WTC11 (cell line): ENCODE results near the gene SERAC1. TPM values are rescaled to one million over a fixed set of nuclear protein-coding genes. Genes with fewer than 3 reads are reported as not detected.

Source experiments
- ATAC-seq: fragments of 200-7000 bp; cut with Tn5 transposase; 2 replicates; pipeline ENCODE4 v1.10.0; 2021; ENCODE audit warnings: mild to moderate bottlenecking, moderate library complexity
- CTCF ChIA-PET: fragments of 300-600 bp; sonication (Branson Sonifier 250); formaldehyde crosslinking; loops from one replicate; lab custom pipeline; 2021; ENCODE audit warnings: antibody characterized with exemption; lab: Charles Lee
- POLR2A ChIA-PET: fragments of 350-600 bp; sonication (Branson Sonifier 250); formaldehyde crosslinking; loops from one replicate; lab custom pipeline; 2021; ENCODE audit warnings: antibody characterized with exemption; lab: Charles Lee
- DNase-seq: peaks from one replicate; pipeline ENCODE4 v3.0.0; 2021; ENCODE audit warnings: low spot score
- H3K27ac Mint-ChIP-seq: 2 replicates; pipeline ENCODE4 v1.8.0; 2021; ENCODE audit warnings: mixed read lengths
- H3K27me3 Mint-ChIP-seq: 2 replicates; pipeline ENCODE4 v1.8.0; 2021; ENCODE audit warnings: low read depth, mild to moderate bottlenecking, moderate library complexity, mixed read lengths
- H3K36me3 Mint-ChIP-seq: 2 replicates; pipeline ENCODE4 v1.8.0; 2021; ENCODE audit warnings: mixed read lengths
- H3K4me1 Mint-ChIP-seq: 2 replicates; pipeline ENCODE4 v1.8.0; 2022; ENCODE audit warnings: mixed read lengths
- H3K4me3 Mint-ChIP-seq: 2 replicates; pipeline ENCODE4 v1.8.0; 2021; ENCODE audit warnings: mild to moderate bottlenecking, moderate library complexity, mixed read lengths
- H3K9me3 Mint-ChIP-seq: 2 replicates; pipeline ENCODE4 v1.8.0; 2021; ENCODE audit warnings: mixed read lengths
- FOXJ3 ChIP-seq: sonication (generic); formaldehyde crosslinking; IDR thresholded peaks from 2 replicates; pipeline ENCODE4 v1.9.0; 2021; ENCODE audit warnings: missing genetic modification reagents, mild to moderate bottlenecking, borderline replicate concordance
- OVOL2 ChIP-seq: fragments of 250-450 bp; sonication (Bioruptor Pico); IDR thresholded peaks from 2 replicates; pipeline ENCODE4 v1.9.0; 2021; ENCODE audit warnings: mild to moderate bottlenecking, borderline replicate concordance
- SP1 ChIP-seq: sonication (generic); formaldehyde crosslinking; conservative IDR thresholded peaks from 2 replicates; pipeline ENCODE4 v1.8.1; 2022; ENCODE audit warnings: missing genetic modification reagents
- TP53 ChIP-seq: sonication (generic); formaldehyde crosslinking; IDR thresholded peaks from 2 replicates; pipeline ENCODE4 v1.8.1; 2023; ENCODE audit warnings: mild to moderate bottlenecking, missing genetic modification reagents
- ZBTB21 ChIP-seq: sonication (generic); formaldehyde crosslinking; IDR thresholded peaks from 2 replicates; pipeline ENCODE4 v1.8.1; 2023; ENCODE audit warnings: mild to moderate bottlenecking, missing genetic modification reagents, borderline replicate concordance
- ZNF138 ChIP-seq: sonication (generic); formaldehyde crosslinking; conservative IDR thresholded peaks from 2 replicates; pipeline ENCODE4 v1.8.1; 2022; ENCODE audit warnings: mild to moderate bottlenecking, moderate library complexity, missing genetic modification reagents
- ZNF219 ChIP-seq: sonication (generic); formaldehyde crosslinking; IDR thresholded peaks from 2 replicates; pipeline ENCODE4 v1.8.0; 2023; ENCODE audit warnings: missing genetic modification reagents, mild to moderate bottlenecking, borderline replicate concordance
- ZNF263 ChIP-seq: sonication (generic); formaldehyde crosslinking; IDR thresholded peaks from 2 replicates; pipeline ENCODE4 v1.8.1; 2022; ENCODE audit warnings: low read depth, mild to moderate bottlenecking, moderate library complexity, missing genetic modification reagents
- total RNA-seq: library from RNA; stranded (reverse); gene quantifications from 3 replicates; pipeline ENCODE4 v1.2.3, GENCODE V29; 2021
- TF ChIP-seq, protein P1 (sequence below): sonication (generic); formaldehyde crosslinking; IDR thresholded peaks from 2 replicates; pipeline ENCODE4 v1.8.1; 2022; ENCODE audit warnings: mild to moderate bottlenecking, missing genetic modification reagents, moderate library complexity, borderline replicate concordance
- TF ChIP-seq, protein P2 (sequence below): sonication (generic); formaldehyde crosslinking; IDR thresholded peaks from 2 replicates; pipeline ENCODE4 v1.8.0; 2023; ENCODE audit warnings: missing genetic modification reagents, mild to moderate bottlenecking, borderline replicate concordance
- TF ChIP-seq, protein P3 (sequence below): sonication (generic); formaldehyde crosslinking; IDR thresholded peaks from 2 replicates; pipeline ENCODE4 v1.8.0; 2023; ENCODE audit warnings: mild to moderate bottlenecking, missing genetic modification reagents
- TF ChIP-seq, protein P4 (sequence below): sonication (generic); formaldehyde crosslinking; IDR thresholded peaks from 2 replicates; pipeline ENCODE4 v1.8.0; 2022; ENCODE audit warnings: mild to moderate bottlenecking, missing genetic modification reagents
- TF ChIP-seq, protein P5 (sequence below): sonication (generic); formaldehyde crosslinking; conservative IDR thresholded peaks from 2 replicates; pipeline ENCODE4 v1.8.1; 2022; ENCODE audit warnings: mild to moderate bottlenecking, missing genetic modification reagents
- TF ChIP-seq, protein P6 (sequence below): sonication (generic); formaldehyde crosslinking; IDR thresholded peaks from 2 replicates; pipeline ENCODE4 v1.8.1; 2022; ENCODE audit warnings: low read depth, mild to moderate bottlenecking, moderate library complexity, missing genetic modification reagents, borderline replicate concordance
- TF ChIP-seq, protein P7 (sequence below): sonication (generic); formaldehyde crosslinking; IDR thresholded peaks from 2 replicates; pipeline ENCODE4 v1.8.0; 2023; ENCODE audit warnings: missing genetic modification reagents
- TF ChIP-seq, protein P8 (sequence below): sonication (generic); formaldehyde crosslinking; IDR thresholded peaks from 2 replicates; pipeline ENCODE4 v1.8.0; 2022; ENCODE audit warnings: mild to moderate bottlenecking, missing genetic modification reagents

The SERAC1 gene
- total RNA-seq, 1 experiment from 2014 or later: 14.1 TPM

DNA sequence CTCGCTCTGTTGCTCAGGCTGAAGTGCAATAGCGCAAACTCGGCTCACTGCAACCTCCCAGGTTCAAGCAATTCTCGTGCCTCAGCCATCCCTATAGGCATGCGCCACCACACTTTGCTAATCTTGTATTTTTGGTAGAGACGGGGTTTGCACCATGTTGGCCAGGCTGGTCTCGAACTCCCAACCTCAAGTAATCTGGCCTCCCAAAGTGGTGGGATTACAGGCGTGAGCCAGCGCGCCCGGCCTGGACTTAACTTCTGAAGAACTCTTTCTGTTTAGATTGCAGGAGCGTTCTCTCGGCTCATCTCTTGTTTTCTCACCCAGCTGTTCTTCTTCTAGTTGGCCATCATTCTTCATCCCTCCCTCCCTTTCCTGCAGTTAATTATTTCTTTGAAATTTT lies 30.4 kb upstream of the SERAC1 start:
- Mint-ChIP-seq H3K27me3 (no peaks in the 10 kb centered on the region), H3K36me3 (peaks cover 9% of the 10 kb centered on the region), H3K4me3 (no peak overlapping the region), H3K9me3 (peaks cover 6% of the 10 kb centered on the region; the same call in 1 of the 2 replicates), H3K4me1 (peaks cover 65% of the 10 kb centered on the region), H3K27ac (no peak overlapping the region)
- ChIA-PET POLR2A (no interaction called here), CTCF (interaction anchor here (1.3 kb wide), 1 partner anchor 37 kb away, joined by 4 read pairs; no protein-coding TSS in a partner anchor)
- ATAC-seq: no peak
- DNase-seq: no peak
- TF ChIP-seq OVOL2 (CRISPR knock-in tag) (no peak), TP53 (CRISPR knock-in tag) (no peak), ZNF138 (no peak), FOXJ3 (no peak)
- TF ChIP-seq, protein P1, sequence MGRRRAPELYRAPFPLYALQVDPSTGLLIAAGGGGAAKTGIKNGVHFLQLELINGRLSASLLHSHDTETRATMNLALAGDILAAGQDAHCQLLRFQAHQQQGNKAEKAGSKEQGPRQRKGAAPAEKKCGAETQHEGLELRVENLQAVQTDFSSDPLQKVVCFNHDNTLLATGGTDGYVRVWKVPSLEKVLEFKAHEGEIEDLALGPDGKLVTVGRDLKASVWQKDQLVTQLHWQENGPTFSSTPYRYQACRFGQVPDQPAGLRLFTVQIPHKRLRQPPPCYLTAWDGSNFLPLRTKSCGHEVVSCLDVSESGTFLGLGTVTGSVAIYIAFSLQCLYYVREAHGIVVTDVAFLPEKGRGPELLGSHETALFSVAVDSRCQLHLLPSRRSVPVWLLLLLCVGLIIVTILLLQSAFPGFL (CRISPR knock-in tag): no peak
- TF ChIP-seq, protein P2, sequence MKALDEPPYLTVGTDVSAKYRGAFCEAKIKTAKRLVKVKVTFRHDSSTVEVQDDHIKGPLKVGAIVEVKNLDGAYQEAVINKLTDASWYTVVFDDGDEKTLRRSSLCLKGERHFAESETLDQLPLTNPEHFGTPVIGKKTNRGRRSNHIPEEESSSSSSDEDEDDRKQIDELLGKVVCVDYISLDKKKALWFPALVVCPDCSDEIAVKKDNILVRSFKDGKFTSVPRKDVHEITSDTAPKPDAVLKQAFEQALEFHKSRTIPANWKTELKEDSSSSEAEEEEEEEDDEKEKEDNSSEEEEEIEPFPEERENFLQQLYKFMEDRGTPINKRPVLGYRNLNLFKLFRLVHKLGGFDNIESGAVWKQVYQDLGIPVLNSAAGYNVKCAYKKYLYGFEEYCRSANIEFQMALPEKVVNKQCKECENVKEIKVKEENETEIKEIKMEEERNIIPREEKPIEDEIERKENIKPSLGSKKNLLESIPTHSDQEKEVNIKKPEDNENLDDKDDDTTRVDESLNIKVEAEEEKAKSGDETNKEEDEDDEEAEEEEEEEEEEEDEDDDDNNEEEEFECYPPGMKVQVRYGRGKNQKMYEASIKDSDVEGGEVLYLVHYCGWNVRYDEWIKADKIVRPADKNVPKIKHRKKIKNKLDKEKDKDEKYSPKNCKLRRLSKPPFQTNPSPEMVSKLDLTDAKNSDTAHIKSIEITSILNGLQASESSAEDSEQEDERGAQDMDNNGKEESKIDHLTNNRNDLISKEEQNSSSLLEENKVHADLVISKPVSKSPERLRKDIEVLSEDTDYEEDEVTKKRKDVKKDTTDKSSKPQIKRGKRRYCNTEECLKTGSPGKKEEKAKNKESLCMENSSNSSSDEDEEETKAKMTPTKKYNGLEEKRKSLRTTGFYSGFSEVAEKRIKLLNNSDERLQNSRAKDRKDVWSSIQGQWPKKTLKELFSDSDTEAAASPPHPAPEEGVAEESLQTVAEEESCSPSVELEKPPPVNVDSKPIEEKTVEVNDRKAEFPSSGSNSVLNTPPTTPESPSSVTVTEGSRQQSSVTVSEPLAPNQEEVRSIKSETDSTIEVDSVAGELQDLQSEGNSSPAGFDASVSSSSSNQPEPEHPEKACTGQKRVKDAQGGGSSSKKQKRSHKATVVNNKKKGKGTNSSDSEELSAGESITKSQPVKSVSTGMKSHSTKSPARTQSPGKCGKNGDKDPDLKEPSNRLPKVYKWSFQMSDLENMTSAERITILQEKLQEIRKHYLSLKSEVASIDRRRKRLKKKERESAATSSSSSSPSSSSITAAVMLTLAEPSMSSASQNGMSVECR: no peak

DNA sequence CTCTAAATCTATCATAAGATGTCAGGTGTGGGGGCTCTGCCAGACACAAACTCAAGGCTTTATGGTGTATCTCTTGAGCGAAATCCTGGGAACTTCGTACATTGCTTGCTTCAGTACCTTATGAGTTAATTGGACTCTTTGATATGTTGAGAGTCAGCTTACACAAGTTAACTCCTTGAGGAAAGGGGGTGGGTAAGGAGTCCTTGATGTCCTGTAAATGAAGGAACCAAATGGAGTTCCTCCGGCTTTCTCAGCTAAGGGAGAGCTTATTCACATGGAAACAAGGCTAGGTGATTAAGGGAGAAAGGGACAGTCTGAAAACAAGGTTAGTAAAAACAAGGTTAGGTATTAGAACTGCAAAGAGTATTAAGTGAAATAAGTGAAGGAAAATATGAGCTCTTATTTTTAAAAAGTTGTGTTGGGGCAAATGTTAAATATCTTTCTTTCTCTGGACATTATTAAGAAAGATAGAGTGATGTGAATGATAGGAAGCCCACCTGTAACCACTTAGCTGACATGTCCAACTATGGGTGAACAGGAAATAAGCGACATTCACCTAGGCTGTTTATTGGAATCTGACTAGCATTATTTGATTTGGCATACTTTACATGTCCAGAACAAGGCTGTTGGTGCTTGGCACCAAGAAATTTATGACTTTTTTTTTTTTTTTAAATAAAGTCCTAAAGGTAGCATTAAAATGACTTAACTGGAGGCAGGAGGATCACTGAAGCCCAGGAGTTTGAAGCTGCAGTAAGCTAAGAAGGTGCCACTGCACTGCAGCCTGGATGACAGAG lies 26.6 kb upstream of the SERAC1 start:
- peak overlapping the region; percentile 64 for H3K27ac Mint-ChIP-seq
- ATAC-seq (peak; percentile 82), DNase-seq (no peak)
- no peaks in the 10 kb centered on the region for H3K27me3 Mint-ChIP-seq
- peaks cover 16% of the 10 kb centered on the region for H3K36me3 Mint-ChIP-seq
- ChIA-PET CTCF (interaction anchor here (0.9 to 2.5 kb wide), 10 partner anchors 11 to 325 kb away, joined by 3 to 25 read pairs (median 4); no protein-coding TSS in a partner anchor), POLR2A (interaction anchor here (0.7 to 0.9 kb wide), 2 partner anchors 10 to 64 kb away, joined by 3 read pairs; no protein-coding TSS in a partner anchor)
- peaks cover 57% of the 10 kb centered on the region for H3K4me1 Mint-ChIP-seq
- peak overlapping the region; percentile 64 for H3K4me3 Mint-ChIP-seq
- H3K9me3 Mint-ChIP-seq: peaks cover 6% of the 10 kb centered on the region; the same call in 1 of the 2 replicates
- TF ChIP-seq, protein P3, sequence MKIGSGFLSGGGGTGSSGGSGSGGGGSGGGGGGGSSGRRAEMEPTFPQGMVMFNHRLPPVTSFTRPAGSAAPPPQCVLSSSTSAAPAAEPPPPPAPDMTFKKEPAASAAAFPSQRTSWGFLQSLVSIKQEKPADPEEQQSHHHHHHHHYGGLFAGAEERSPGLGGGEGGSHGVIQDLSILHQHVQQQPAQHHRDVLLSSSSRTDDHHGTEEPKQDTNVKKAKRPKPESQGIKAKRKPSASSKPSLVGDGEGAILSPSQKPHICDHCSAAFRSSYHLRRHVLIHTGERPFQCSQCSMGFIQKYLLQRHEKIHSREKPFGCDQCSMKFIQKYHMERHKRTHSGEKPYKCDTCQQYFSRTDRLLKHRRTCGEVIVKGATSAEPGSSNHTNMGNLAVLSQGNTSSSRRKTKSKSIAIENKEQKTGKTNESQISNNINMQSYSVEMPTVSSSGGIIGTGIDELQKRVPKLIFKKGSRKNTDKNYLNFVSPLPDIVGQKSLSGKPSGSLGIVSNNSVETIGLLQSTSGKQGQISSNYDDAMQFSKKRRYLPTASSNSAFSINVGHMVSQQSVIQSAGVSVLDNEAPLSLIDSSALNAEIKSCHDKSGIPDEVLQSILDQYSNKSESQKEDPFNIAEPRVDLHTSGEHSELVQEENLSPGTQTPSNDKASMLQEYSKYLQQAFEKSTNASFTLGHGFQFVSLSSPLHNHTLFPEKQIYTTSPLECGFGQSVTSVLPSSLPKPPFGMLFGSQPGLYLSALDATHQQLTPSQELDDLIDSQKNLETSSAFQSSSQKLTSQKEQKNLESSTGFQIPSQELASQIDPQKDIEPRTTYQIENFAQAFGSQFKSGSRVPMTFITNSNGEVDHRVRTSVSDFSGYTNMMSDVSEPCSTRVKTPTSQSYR (CRISPR knock-in tag): 0 out of 2 replicates have a peak, but pooled peaks have one; percentile 22
- TF ChIP-seq, protein P4, sequence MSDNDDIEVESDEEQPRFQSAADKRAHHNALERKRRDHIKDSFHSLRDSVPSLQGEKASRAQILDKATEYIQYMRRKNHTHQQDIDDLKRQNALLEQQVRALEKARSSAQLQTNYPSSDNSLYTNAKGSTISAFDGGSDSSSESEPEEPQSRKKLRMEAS (CRISPR knock-in tag): no peak

DNA sequence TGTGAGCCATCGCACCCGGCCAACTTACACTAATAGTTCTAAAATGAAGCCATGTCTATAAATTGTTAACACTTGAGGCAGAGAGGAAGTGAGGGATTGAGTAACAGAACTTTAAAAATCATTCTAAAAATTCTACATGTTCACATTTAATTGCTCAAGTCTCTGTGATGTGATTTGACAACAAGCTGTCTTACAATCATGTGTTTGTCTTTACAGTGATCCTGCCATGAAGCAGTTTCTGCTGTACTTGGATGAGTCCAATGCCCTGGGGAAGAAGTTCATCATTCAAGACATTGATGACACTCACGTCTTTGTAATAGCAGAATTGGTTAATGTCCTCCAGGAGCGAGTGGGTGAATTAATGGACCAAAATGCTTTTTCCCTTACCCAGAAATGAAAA lies 23.7 kb upstream of the SERAC1 start:
- H3K4me3 Mint-ChIP-seq: no peak overlapping the region
- peaks cover 16% of the 10 kb centered on the region for H3K36me3 Mint-ChIP-seq
- H3K9me3 Mint-ChIP-seq: peaks cover 14% of the 10 kb centered on the region
- H3K4me1 Mint-ChIP-seq: peaks cover 35% of the 10 kb centered on the region
- DNase-seq (no peak), ATAC-seq (no peak)
- ChIA-PET POLR2A (no interaction called here), CTCF (no interaction called here)
- H3K27me3 Mint-ChIP-seq: no peaks in the 10 kb centered on the region
- no peak overlapping the region for H3K27ac Mint-ChIP-seq
- no peak for TF ChIP-seq ZNF219 (CRISPR knock-in tag)
- TF ChIP-seq, protein P5, sequence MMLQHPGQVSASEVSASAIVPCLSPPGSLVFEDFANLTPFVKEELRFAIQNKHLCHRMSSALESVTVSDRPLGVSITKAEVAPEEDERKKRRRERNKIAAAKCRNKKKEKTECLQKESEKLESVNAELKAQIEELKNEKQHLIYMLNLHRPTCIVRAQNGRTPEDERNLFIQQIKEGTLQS (CRISPR knock-in tag): no peak
- TF ChIP-seq OVOL2 (CRISPR knock-in tag): no peak
- no peak for TF ChIP-seq ZBTB21
- TF ChIP-seq, protein P6, sequence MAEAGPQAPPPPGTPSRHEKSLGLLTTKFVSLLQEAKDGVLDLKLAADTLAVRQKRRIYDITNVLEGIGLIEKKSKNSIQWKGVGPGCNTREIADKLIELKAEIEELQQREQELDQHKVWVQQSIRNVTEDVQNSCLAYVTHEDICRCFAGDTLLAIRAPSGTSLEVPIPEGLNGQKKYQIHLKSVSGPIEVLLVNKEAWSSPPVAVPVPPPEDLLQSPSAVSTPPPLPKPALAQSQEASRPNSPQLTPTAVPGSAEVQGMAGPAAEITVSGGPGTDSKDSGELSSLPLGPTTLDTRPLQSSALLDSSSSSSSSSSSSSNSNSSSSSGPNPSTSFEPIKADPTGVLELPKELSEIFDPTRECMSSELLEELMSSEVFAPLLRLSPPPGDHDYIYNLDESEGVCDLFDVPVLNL (CRISPR knock-in tag): no peak
- no peak for TF ChIP-seq SP1
- no peak for TF ChIP-seq ZNF263 (CRISPR knock-in tag)
- TF ChIP-seq, protein P7, sequence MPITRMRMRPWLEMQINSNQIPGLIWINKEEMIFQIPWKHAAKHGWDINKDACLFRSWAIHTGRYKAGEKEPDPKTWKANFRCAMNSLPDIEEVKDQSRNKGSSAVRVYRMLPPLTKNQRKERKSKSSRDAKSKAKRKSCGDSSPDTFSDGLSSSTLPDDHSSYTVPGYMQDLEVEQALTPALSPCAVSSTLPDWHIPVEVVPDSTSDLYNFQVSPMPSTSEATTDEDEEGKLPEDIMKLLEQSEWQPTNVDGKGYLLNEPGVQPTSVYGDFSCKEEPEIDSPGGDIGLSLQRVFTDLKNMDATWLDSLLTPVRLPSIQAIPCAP (CRISPR knock-in tag): no peak
- TF ChIP-seq FOXJ3: no peak
- TF ChIP-seq, protein P8, sequence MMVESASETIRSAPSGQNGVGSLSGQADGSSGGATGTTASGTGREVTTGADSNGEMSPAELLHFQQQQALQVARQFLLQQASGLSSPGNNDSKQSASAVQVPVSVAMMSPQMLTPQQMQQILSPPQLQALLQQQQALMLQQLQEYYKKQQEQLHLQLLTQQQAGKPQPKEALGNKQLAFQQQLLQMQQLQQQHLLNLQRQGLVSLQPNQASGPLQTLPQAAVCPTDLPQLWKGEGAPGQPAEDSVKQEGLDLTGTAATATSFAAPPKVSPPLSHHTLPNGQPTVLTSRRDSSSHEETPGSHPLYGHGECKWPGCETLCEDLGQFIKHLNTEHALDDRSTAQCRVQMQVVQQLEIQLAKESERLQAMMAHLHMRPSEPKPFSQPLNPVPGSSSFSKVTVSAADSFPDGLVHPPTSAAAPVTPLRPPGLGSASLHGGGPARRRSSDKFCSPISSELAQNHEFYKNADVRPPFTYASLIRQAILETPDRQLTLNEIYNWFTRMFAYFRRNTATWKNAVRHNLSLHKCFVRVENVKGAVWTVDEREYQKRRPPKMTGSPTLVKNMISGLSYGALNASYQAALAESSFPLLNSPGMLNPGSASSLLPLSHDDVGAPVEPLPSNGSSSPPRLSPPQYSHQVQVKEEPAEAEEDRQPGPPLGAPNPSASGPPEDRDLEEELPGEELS (CRISPR knock-in tag): no peak
- no peak for TF ChIP-seq ZNF138
